ENCODE results near the gene PTBP1. TPM values are rescaled to one million over a fixed set of nuclear protein-coding genes. Genes with fewer than 3 reads are reported as not detected.

PTBP1 gene
- total and polyA plus RNA-seq, 9 of the 15 experiments (the other 6 are each of a cell fraction or from before 2014, with no cell fraction given), result 14.0 to 759 (median 234) TPM

DNA sequence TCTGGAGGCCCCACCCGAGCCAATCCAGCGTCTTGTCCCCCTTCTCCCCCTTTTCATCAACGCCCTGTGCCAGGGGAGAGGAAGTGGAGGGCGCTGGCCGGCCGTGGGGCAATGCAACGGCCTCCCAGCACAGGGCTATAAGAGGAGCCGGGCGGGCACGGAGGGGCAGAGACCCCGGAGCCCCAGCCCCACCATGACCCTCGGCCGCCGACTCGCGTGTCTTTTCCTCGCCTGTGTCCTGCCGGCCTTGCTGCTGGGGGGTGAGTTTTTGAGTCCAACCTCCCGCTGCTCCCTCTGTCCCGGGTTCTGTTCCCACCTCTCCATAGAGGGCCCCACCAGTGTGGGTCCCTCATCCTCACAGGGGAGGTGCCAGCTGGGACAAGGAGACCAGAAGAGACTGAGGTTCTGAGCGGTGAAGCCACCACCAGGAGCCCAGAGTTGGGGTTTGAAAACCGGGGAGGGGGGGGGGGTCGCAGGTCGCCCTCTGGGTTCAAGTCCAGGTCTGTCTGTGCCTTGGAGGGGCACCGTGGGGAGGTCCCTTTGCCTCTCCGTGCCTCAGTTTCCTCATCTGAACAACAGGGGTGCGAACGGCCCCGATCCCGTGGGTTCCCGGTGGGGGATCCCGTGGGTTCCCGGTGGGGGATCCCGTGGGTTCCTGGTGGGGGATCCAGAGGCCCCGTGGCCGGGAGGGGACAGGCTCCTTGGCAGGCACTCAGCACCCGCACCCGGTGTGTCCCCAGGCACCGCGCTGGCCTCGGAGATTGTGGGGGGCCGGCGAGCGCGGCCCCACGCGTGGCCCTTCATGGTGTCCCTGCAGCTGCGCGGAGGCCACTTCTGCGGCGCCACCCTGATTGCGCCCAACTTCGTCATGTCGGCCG is 55.1 kb downstream of the PTBP1 start, which contains the start of gene ELANE:
Gene ELANE (plus strand): TSS at position 168 of the 878 bp plus-strand sequence. CDS start 26 bp downstream, at position 194.
- ChIA-PET CTCF (ENCODE audit: low intra/inter-chr PET ratio) (no interaction called here), POLR2A (no interaction called here)
- Histone ChIP-seq H3K9ac (ENCODE audit: insufficient read depth in 1 of 2, low read depth in 2 of 2, low read length in 2 of 2) (peak within 1 kb of the TSS in 1 of 2 experiments; percentile 45; a peak in 1 of 4 replicates), H3K4me2 (ENCODE audit: insufficient read depth, low read length) (no peak within 1 kb of the TSS), H3K36me3 (ENCODE audit: control insufficient read depth, insufficient read depth, low read length) (no peaks in the 10 kb centered on the region), H4K20me1 (replicated peaks; ENCODE audit: control insufficient read depth, insufficient read depth, low read length) (no peaks in the 10 kb centered on the region), H2AFZ (ENCODE audit: low read depth, low read length) (no peak within 1 kb of the TSS), H3K9me1 (ENCODE audit: control insufficient read depth, insufficient read depth, low read length) (no peaks in the 10 kb centered on the region), H3K27me3 (ENCODE audit: control insufficient read depth in 2 of 2, insufficient read depth in 2 of 2, low read length in 2 of 2) (no peaks in the 10 kb centered on the region), H3K4me1 (replicated peaks in 1 of 2; ENCODE audit: control insufficient read depth in 2 of 2, insufficient read depth in 2 of 2, low read length in 2 of 2) (peaks cover 5 to 54% of the 10 kb centered on the region in 2 experiments; a peak in 3 of 5 replicates), H3K9me3 (replicated peaks; ENCODE audit: control insufficient read depth, insufficient read depth, low read depth, low read length) (no peaks in the 10 kb centered on the region), H3K79me2 (ENCODE audit: control insufficient read depth, insufficient read depth, low read length) (no peaks in the 10 kb centered on the region), H3K27ac (ENCODE audit: extremely low read depth, low read depth, low read length) (no peak within 1 kb of the TSS), H3K4me3 (no peak within 1 kb of the TSS)
- intact Hi-C loops (cut with micrococcal nuclease), result no loop called here
- FAIRE-seq, result no peak
- BruUV-seq (replicated peaks), result no TSS peak
- no peak for DNase-seq (ENCODE audit: extremely low read depth in 1 of 4, low spot score in 3 of 4)
- ATAC-seq, result no peak
- WGBS (ENCODE audit: insufficient coverage, low coverage, missing lambda C conversion rate), result 81% methylated on average over 40 of the region's 55 CpGs
- in situ Hi-C loops (cut with MboI), result no loop called here
- TF ChIP-seq POLR3A (IDR thresholded peaks at IDR 0.05; ENCODE audit: borderline replicate concordance, extremely low read depth, insufficient read depth, insufficient read length), result no peak
- no peak for TF ChIP-seq TEAD2 (tag; IDR thresholded peaks at IDR 0.05)
- TF ChIP-seq ZBTB7A (IDR thresholded peaks at IDR 0.05; ENCODE audit: borderline replicate concordance, control insufficient read depth, low read depth, low read length), result 0 out of 2 replicates have a peak, but pooled peaks have one; percentile 29
- TF ChIP-seq ASH1L (IDR thresholded peaks at IDR 0.05; ENCODE audit: borderline replicate concordance, low read depth, partially characterized antibody), result no peak
- TF ChIP-seq, protein P1, sequence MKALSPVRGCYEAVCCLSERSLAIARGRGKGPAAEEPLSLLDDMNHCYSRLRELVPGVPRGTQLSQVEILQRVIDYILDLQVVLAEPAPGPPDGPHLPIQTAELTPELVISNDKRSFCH (CRISPR knock-in tag; IDR thresholded peaks at IDR 0.05), result no peak
- TF ChIP-seq, protein P1 (tag; IDR thresholded peaks at IDR 0.05), result no peak

All from K562 (cell line).